H1 (cell line): ENCODE measurements around the gene SMIM35. TPM values are rescaled to one million over a fixed set of nuclear protein-coding genes. Genes with fewer than 3 reads are reported as not detected.
A peak's percentile ranks its signal among the peaks of the same experiment; 100 is the strongest.

Source experiments
- CTCF ChIA-PET: fragments of 300-600 bp; sonication (Branson Sonifier 250); formaldehyde crosslinking; loops from one replicate; lab custom pipeline; 2021; ENCODE audit not compliant: partially characterized antibody; lab: Charles Lee
- POLR2A ChIA-PET: fragments of 300-600 bp; sonication (Branson Sonifier 250); formaldehyde crosslinking; loops from one replicate; lab custom pipeline; 2021; ENCODE audit warnings: inconsistent platforms; ENCODE audit not compliant: partially characterized antibody; lab: Charles Lee
- DNase-seq, 2 experiments: peaks; one replicate each; pipeline versions ENCODE4 v3.0.0 to v3.0.0-alpha.2; 2010 to 2022; ENCODE audit warnings: low spot score in 2 of 2, low read depth in 1 of 2, mixed read lengths in 1 of 2
- FAIRE-seq: peaks from 2 replicates; lab custom pipeline; 2011; peaks lifted over from hg19 to GRCh38; lab: Jason Lieb, UNC
- H2AFZ ChIP-seq: 2 replicates; pipeline ENCODE4 v1.8.1; 2012; ENCODE audit warnings: low read length, inconsistent platforms
- H2AK5ac ChIP-seq: 2 replicates; pipeline ENCODE4 v1.6.1; 2013; ENCODE audit warnings: low read depth, low read length
- H2BK120ac ChIP-seq: replicated peaks from 2 replicates; pipeline ENCODE3; 2013; ENCODE audit warnings: low read depth, low read length, inconsistent platforms
- H2BK12ac ChIP-seq: 2 replicates; pipeline ENCODE4 v1.6.1; 2013; ENCODE audit warnings: low read depth, low read length
- H2BK15ac ChIP-seq: 2 replicates; pipeline ENCODE4 v1.6.1; 2013; ENCODE audit warnings: low read length
- H2BK20ac ChIP-seq: 2 replicates; pipeline ENCODE4 v1.6.1; 2013; ENCODE audit warnings: low read length
- H2BK5ac ChIP-seq: 2 replicates; pipeline ENCODE4 v1.6.1; 2013; ENCODE audit warnings: low read depth, low read length
- H3K14ac ChIP-seq: 2 replicates; pipeline ENCODE4 v1.6.1; 2013; ENCODE audit warnings: inconsistent platforms; ENCODE audit not compliant: insufficient read length
- H3K18ac ChIP-seq: 2 replicates; pipeline ENCODE4 v1.6.1; 2013; ENCODE audit warnings: low read length; ENCODE audit errors: extremely low read depth
- H3K23ac ChIP-seq: 2 replicates; pipeline ENCODE4 v1.6.1; 2013; ENCODE audit warnings: inconsistent platforms; ENCODE audit not compliant: insufficient read length
- H3K23me2 ChIP-seq: 2 replicates; pipeline ENCODE4 v1.6.1; 2013; ENCODE audit warnings: low read depth, low read length
- H3K27ac ChIP-seq: 2 replicates; pipeline ENCODE4 v1.6.1; 2011; ENCODE audit warnings: low read depth, low read length, inconsistent platforms
- H3K27me3 ChIP-seq, 4 experiments: replicated peaks in 1 of 4; 1 replicate in 1 of 4; 2 replicates in 3 of 4; pipeline versions ENCODE4 v1.6.1 to v1.8.1; 2011 to 2013; ENCODE audit warnings: low read length in 3 of 4, mild to moderate bottlenecking in 3 of 4, inconsistent platforms in 2 of 4, mixed read lengths in 2 of 4, moderate library complexity in 1 of 4; ENCODE audit not compliant: control insufficient read depth in 3 of 4, insufficient read depth in 3 of 4; ENCODE audit errors: extremely low read depth in 1 of 4
- H3K36me3 ChIP-seq, 4 experiments: 2 replicates each; pipeline versions ENCODE4 v1.6.1 to v1.8.1; 2011 to 2013; ENCODE audit warnings: mild to moderate bottlenecking in 4 of 4, low read length in 3 of 4, moderate library complexity in 2 of 4, control low read depth in 1 of 4, inconsistent platforms in 1 of 4; ENCODE audit not compliant: insufficient read depth in 4 of 4, control insufficient read depth in 2 of 4
- H3K4ac ChIP-seq: replicated peaks from 2 replicates; pipeline ENCODE3; 2013; ENCODE audit warnings: low read length, low read depth, mixed read lengths, inconsistent platforms; ENCODE audit not compliant: insufficient read length
- H3K4me1 ChIP-seq, 4 experiments: replicated peaks in 1 of 4; 1 replicate in 1 of 4; 2 replicates in 3 of 4; pipeline versions ENCODE4 v1.6.1 to v1.8.1; 2011 to 2013; ENCODE audit warnings: low read length in 3 of 4, inconsistent platforms in 2 of 4, mixed read lengths in 1 of 4; ENCODE audit not compliant: insufficient read depth in 4 of 4, control insufficient read depth in 3 of 4
- H3K4me2 ChIP-seq, 2 experiments: 2 replicates each; pipeline versions ENCODE4 v1.6.1 to v1.8.1; 2011 to 2013; ENCODE audit warnings: low read depth in 2 of 2, low read length in 2 of 2, control low read depth in 1 of 2, inconsistent platforms in 1 of 2, mild to moderate bottlenecking in 1 of 2; ENCODE audit not compliant: insufficient read depth in 1 of 2
- H3K4me3 ChIP-seq, 4 experiments: fragments of 200-600, 300-600 bp in 1 of 4; sonication (generic), shearing (Covaris generic), sonication (Bioruptor Twin) in 1 of 4; 2 replicates each; pipeline versions ENCODE4 v1.5.1 to v1.8.1; 2011 to 2016; ENCODE audit warnings: low read length in 4 of 4, low read depth in 3 of 4, control low read depth in 2 of 4, inconsistent platforms in 2 of 4, mild to moderate bottlenecking in 2 of 4, mixed read lengths in 1 of 4, moderate library complexity in 1 of 4; ENCODE audit not compliant: insufficient read depth in 2 of 4; ENCODE audit errors: extremely low read depth in 1 of 4
- H3K56ac ChIP-seq: replicated peaks from 2 replicates; pipeline ENCODE3; 2013; ENCODE audit warnings: low read depth, mild to moderate bottlenecking, mixed read lengths, low read length, inconsistent platforms; ENCODE audit not compliant: insufficient read length
- H3K79me1 ChIP-seq: 2 replicates; pipeline ENCODE4 v1.6.1; 2013; ENCODE audit warnings: low read depth, low read length, control low read depth
- H3K79me2 ChIP-seq, 2 experiments: 2 replicates each; pipeline versions ENCODE4 v1.6.1 to v1.8.1; 2012 to 2013; ENCODE audit warnings: low read length in 2 of 2, mild to moderate bottlenecking in 2 of 2, inconsistent platforms in 1 of 2; ENCODE audit not compliant: insufficient read depth in 2 of 2, control insufficient read depth in 1 of 2
- H3K9ac ChIP-seq, 4 experiments: replicated peaks in 1 of 4; 1 replicate in 1 of 4; 2 replicates in 3 of 4; pipeline versions ENCODE4 v1.6.1 to v1.8.1; 2011 to 2013; ENCODE audit warnings: low read depth in 3 of 4, low read length in 3 of 4, control low read depth in 2 of 4, mild to moderate bottlenecking in 2 of 4, moderate library complexity in 2 of 4, inconsistent platforms in 1 of 4; ENCODE audit errors: extremely low read depth in 1 of 4
- H3K9me3 ChIP-seq, 2 experiments: 2 replicates each; pipeline versions ENCODE4 v1.6.1 to v1.8.1; 2012 to 2013; ENCODE audit warnings: mild to moderate bottlenecking in 2 of 2, moderate library complexity in 2 of 2, control low read depth in 1 of 2, inconsistent platforms in 1 of 2, low read depth in 1 of 2, low read length in 1 of 2, mixed read lengths in 1 of 2; ENCODE audit not compliant: insufficient read depth in 2 of 2
- H4K20me1 ChIP-seq, 2 experiments: replicated peaks in 1 of 2; 2 replicates each; pipeline versions ENCODE3 to v1.8.1; 2011 to 2013; ENCODE audit warnings: inconsistent platforms in 2 of 2, low read length in 2 of 2, mild to moderate bottlenecking in 1 of 2; ENCODE audit not compliant: insufficient read depth in 2 of 2, control insufficient read depth in 1 of 2
- H4K5ac ChIP-seq: 2 replicates; pipeline ENCODE4 v1.6.1; 2013; ENCODE audit warnings: low read length, low read depth, mixed read lengths, inconsistent platforms; ENCODE audit not compliant: insufficient read length
- H4K8ac ChIP-seq: 2 replicates; pipeline ENCODE4 v1.8.0; 2013; ENCODE audit warnings: mild to moderate bottlenecking, moderate library complexity, low read length, inconsistent platforms; ENCODE audit not compliant: insufficient read depth; ENCODE audit errors: extremely low read depth
- H4K91ac ChIP-seq: replicated peaks from 2 replicates; pipeline ENCODE3; 2013; ENCODE audit warnings: low read length, mixed read lengths, inconsistent platforms; ENCODE audit not compliant: insufficient read length
- ASH2L ChIP-seq: fragments of 200-600, 300-600 bp; sonication (generic); IDR thresholded peaks from one replicate; pipeline ENCODE4 v1.7.1; 2017; ENCODE audit warnings: low read length
- ATF3 ChIP-seq: IDR thresholded peaks from 2 replicates; pipeline ENCODE4 v1.6.1; 2011; ENCODE audit warnings: low read depth, mild to moderate bottlenecking, low read length; ENCODE audit not compliant: insufficient read depth
- BACH1 ChIP-seq: IDR thresholded peaks from 2 replicates; pipeline ENCODE4 v1.6.1; 2012; ENCODE audit warnings: low read length, improper control_type of control experiment
- CEBPB ChIP-seq: IDR thresholded peaks from 2 replicates; pipeline ENCODE4 v1.6.1; 2012; ENCODE audit warnings: low read depth, low read length
- EZH2 ChIP-seq: fragments of 200-600 bp; sonication (generic); IDR thresholded peaks from 2 replicates; pipeline ENCODE4 v1.7.1; 2012; ENCODE audit warnings: low read depth, mild to moderate bottlenecking, moderate library complexity, low read length, inconsistent platforms; ENCODE audit not compliant: severe bottlenecking
- FOSL1 ChIP-seq: IDR thresholded peaks from 2 replicates; pipeline ENCODE4 v1.6.1; 2011; ENCODE audit warnings: mild to moderate bottlenecking, low read depth, low read length, moderate library complexity; ENCODE audit not compliant: insufficient read depth
- GABPA ChIP-seq: IDR thresholded peaks from 2 replicates; pipeline ENCODE4 v1.6.1; 2011; ENCODE audit warnings: mild to moderate bottlenecking, low read length, moderate library complexity, borderline replicate concordance; ENCODE audit not compliant: insufficient read depth
- RAD21 ChIP-seq, 2 experiments: IDR thresholded peaks in 1 of 2; conservative IDR thresholded peaks in 1 of 2; 2 replicates each; pipeline ENCODE4 v1.6.1; 2011; ENCODE audit warnings: low read depth in 2 of 2, low read length in 2 of 2, improper control_type of control experiment in 1 of 2, inconsistent platforms in 1 of 2, mild to moderate bottlenecking in 1 of 2, moderate library complexity in 1 of 2
- SIN3A ChIP-seq, 2 experiments: IDR thresholded peaks in 1 of 2; conservative IDR thresholded peaks in 1 of 2; 2 replicates each; pipeline ENCODE4 v1.6.1; 2011 to 2012; ENCODE audit warnings: low read length in 2 of 2, improper control_type of control experiment in 1 of 2, low read depth in 1 of 2, mild to moderate bottlenecking in 1 of 2
- SP1 ChIP-seq: IDR thresholded peaks from 2 replicates; pipeline ENCODE4 v1.6.1; 2011; ENCODE audit warnings: low read depth, low read length
- SRF ChIP-seq: IDR thresholded peaks from 2 replicates; pipeline ENCODE4 v1.6.1; 2011; ENCODE audit warnings: mild to moderate bottlenecking, low read depth, low read length, moderate library complexity
- ZNF274 ChIP-seq: IDR thresholded peaks from 2 replicates; pipeline ENCODE4 v1.7.0; 2012; ENCODE audit warnings: low read length, borderline replicate concordance; ENCODE audit errors: extremely low read depth
- WGBS, 2 experiments: shearing (Covaris generic) in 1 of 2; methylation state at CpG; one replicate each; pipeline versions ENCODE4 v1.1.6 to v1.1.7; 2013 to 2015; ENCODE audit warnings: low lambda C conversion rate in 2 of 2, mixed read lengths in 2 of 2, inconsistent platforms in 1 of 2, low coverage in 1 of 2, missing lambda C conversion rate in 1 of 2; ENCODE audit not compliant: insufficient replicate concordance in 2 of 2, insufficient coverage in 1 of 2, insufficient read length in 1 of 2; ENCODE audit errors: extremely low coverage in 1 of 2, missing lambda C conversion rate in 1 of 2; 5-methylcytosine and 5-hydroxymethylcytosine counted together
- polyA plus RNA-seq, 7 experiments: library from polyadenylated mRNA; depleted of rRNA in 3 of 7; stranded (reverse) in 5 of 7; unstranded in 2 of 7; fragments of >200 nt in 5 of 7; fragments of 200-250 nt in 2 of 7; gene quantifications; 1 replicate in 5 of 7; 2 replicates in 1 of 7; 4 replicates in 1 of 7; pipeline versions ENCODE4 v1.2.1 to v1.2.3, GENCODE V29; 2011 to 2013; ENCODE audit warnings: missing spikeins in 2 of 7, mixed read lengths in 2 of 7
- total RNA-seq: library from RNA; stranded (reverse); fragmentation: NEBNext Ultra II Directional; extraction: Animal tissue kit (Norgen Biotek cat#: 25700); gene quantifications from 2 replicates; pipeline ENCODE4 v1.2.1, GENCODE V29; 2021

The SMIM35 gene
- total and polyA plus RNA-seq, 2 of the 8 experiments (the other 6 are each of a cell fraction or from before 2014, with no cell fraction given), result not detected

DNA sequence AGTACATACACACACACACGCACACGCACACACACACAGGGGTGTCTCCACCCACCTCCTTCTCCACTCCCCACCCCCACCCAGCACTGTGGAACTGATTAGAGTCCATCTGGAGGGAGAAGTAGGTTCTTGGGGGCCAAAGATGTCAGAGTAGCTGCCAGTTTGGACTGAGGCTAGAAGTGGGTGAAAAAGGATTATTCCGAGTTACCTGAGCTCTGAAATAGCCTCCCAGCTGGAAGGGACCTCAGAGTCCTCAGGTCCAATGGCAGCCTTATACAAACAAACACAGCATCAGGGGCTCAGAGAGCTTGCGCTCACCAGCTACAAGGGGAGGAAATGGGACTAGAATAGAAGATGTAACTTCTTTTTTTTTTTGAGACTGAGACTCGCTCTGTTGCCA lies 79.7 kb downstream of the SMIM35 start:
- no peaks in the 10 kb centered on the region for H3K36me3 ChIP-seq
- CTCF ChIA-PET, result interaction anchor here (0.7 to 1.5 kb wide), 5 partner anchors 8 to 200 kb away, joined by 3 to 7 read pairs (median 3); no protein-coding TSS in a partner anchor
- peak in 1 of 2 experiments; percentile 6 for DNase-seq
- TF ChIP-seq SRF (no peak), BACH1 (no peak), SP1 (no peak), EZH2 (no peak), ATF3 (no peak), RAD21 (IDR thresholded peaks at IDR 0.05 in 1 of 2, conservative IDR thresholded peaks at IDR 0.05 in 1 of 2; ENCODE audit: low read depth in 2 of 2, low read length in 2 of 2) (no peak), CEBPB (no peak), ASH2L (no peak), FOSL1 (no peak), GABPA (no peak), SIN3A (conservative IDR thresholded peaks at IDR 0.05 in 1 of 2, IDR thresholded peaks at IDR 0.05 in 1 of 2; ENCODE audit: low read depth in 1 of 2, low read length in 2 of 2) (no peak), ZNF274 (no peak)

More for the DNA sequence above, 79.7 kb downstream of the SMIM35 start:
- H3K56ac ChIP-seq, result no peak overlapping the region
- no peak overlapping the region for H2AK5ac ChIP-seq
- no peaks in the 10 kb centered on the region for H3K27me3 ChIP-seq
- FAIRE-seq, result no peak
- H2BK12ac ChIP-seq, result no peak overlapping the region
- H3K4ac ChIP-seq, result no peak overlapping the region
- no peak overlapping the region for H3K4me2 ChIP-seq
- H4K5ac ChIP-seq, result no peak overlapping the region
- H4K8ac ChIP-seq, result no peak overlapping the region
- H3K79me1 ChIP-seq, result no peaks in the 10 kb centered on the region
- no peaks in the 10 kb centered on the region for H3K9me3 ChIP-seq
- no peak overlapping the region for H4K91ac ChIP-seq
- no peak overlapping the region for H2BK5ac ChIP-seq
- H3K27ac ChIP-seq, result no peak overlapping the region
- H3K18ac ChIP-seq, result no peak overlapping the region
- WGBS, 2 experiments, result 85% methylated on average over 5 of the region's 5 CpGs; no CpG with 5 or more reads in 1 of the 2 experiments
- no peak overlapping the region for H3K4me3 ChIP-seq
- H3K4me1 ChIP-seq, result no peaks in the 10 kb centered on the region; a peak in 2 of 7 replicates
- H2BK120ac ChIP-seq, result no peak overlapping the region
- H2BK15ac ChIP-seq, result no peak overlapping the region
- H3K23ac ChIP-seq, result no peak overlapping the region
- H3K9ac ChIP-seq, result no peak overlapping the region
- H3K14ac ChIP-seq, result no peak overlapping the region
- no peak overlapping the region for H2BK20ac ChIP-seq
- no peak overlapping the region for H2AFZ ChIP-seq
- POLR2A ChIA-PET, result interaction anchor here (1.5 kb wide), 1 partner anchor 11 kb away, joined by 3 read pairs; no protein-coding TSS in a partner anchor
- H3K23me2 ChIP-seq, result no peaks in the 10 kb centered on the region
- H4K20me1 ChIP-seq, result no peaks in the 10 kb centered on the region
- no peaks in the 10 kb centered on the region; a peak in 1 of 4 replicates for H3K79me2 ChIP-seq
